Skin epidermis (tissue), 12 donors: ENCODE measurements around the gene PPP1R3C.
A peak's percentile ranks its signal among the peaks of the same experiment; 100 is the strongest.

Experiments
- H3K27ac ChIP-seq, 21 experiments: fragments of 200-600 bp; sonication (generic) in 11 of 21; one replicate each; pipeline ENCODE4 v1.5.0; 2020; ENCODE audit warnings: mild to moderate bottlenecking in 3 of 21, inconsistent platforms in 2 of 21, moderate library complexity in 2 of 21
- H3K4me3 ChIP-seq, 7 experiments: fragments of 200-600 bp; sonication (generic) in 2 of 7; one replicate each; pipeline ENCODE4 v1.5.0; 2020; ENCODE audit warnings: inconsistent platforms in 2 of 7, mild to moderate bottlenecking in 2 of 7, moderate library complexity in 1 of 7

The PPP1R3C gene

DNA sequence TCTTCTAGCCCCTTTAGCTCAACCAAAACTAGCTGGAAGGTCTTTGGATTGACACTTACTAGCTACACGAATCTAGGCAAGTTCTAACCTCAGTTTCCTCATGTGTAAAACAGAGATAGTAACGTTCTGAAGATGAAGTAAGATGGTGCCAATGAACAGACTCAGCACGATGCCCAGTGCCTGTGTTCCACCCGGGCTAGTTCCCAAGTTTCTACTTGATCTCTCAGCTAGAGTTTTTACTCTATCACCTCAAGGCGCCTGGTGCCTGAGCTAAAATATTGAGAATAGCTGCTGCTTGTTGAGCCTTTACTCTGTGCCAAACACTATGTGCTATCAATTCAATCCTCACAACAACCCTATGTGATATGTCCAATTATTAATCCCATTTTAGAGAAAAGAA, 1.4 kb upstream of the PPP1R3C start:
- no peak overlapping the region for H3K4me3 ChIP-seq
- H3K27ac ChIP-seq: no peak overlapping the region

DNA sequence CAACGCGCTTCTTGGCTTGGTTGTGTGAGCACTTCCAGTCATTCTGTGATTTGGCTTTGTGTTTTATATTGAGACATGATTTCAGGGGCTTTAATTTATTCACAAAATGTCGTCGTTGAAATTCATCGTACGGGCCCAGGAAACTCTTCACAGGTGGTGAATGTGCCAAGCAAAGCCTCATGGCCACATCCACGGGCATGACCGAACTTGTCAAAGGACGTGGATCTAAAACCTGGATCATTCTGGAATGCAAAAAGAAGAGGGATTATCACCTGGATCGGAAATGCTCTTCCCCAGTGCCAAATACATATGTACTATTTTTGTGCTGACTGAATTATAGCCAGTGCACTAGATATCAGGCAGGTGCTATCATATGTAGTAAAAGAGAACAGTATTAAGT, 2.2 kb downstream of the PPP1R3C start:
- Histone ChIP-seq H3K4me3 (no peak overlapping the region), H3K27ac (no peak overlapping the region)

DNA sequence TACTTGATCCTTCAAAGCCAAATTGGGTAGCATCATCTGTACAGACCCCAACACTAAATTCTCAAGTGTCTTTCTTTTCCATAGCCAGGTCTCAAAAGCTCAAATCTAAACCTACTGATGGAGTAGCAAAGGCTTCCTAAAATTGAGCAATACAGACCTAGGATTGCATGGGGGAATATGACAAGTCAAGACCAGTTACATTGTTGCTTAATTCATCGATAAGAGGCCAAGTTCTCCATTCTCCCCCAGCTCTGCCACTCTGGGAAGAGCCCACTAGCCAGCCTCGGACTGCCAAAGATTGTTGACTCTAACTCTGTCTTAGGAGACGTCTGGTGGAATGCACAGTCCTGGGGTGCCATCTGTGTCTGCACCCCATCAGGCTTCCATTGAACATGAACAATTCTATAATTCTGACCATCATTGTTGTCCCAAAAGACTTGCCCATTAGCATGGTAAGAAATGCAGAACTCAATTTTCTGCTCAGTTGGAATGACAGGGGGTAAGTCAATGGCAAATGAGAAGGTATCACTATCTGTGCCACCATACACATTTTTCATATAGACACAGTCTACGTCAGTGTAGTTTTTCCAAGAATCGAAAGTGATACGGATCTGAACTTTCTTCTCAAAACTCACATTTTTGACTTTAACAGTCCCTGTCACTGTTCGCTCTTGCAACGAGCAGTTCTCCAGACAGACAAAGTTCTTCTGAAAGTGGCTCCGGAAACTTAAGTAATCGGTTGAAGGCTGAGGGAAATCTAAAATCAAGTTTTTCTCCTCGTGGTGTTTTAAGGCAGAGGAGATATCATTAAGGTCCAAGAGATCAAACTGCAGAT, 2.9 kb downstream of the PPP1R3C start:
- Histone ChIP-seq H3K27ac (no peak overlapping the region), H3K4me3 (no peak overlapping the region)

- no peak overlapping the region for H3K27ac ChIP-seq
- no peak overlapping the region for H3K4me3 ChIP-seq
Measured at GRCh38 chr10:91628383-91628782, 4.5 kb downstream of the PPP1R3C start.

DNA sequence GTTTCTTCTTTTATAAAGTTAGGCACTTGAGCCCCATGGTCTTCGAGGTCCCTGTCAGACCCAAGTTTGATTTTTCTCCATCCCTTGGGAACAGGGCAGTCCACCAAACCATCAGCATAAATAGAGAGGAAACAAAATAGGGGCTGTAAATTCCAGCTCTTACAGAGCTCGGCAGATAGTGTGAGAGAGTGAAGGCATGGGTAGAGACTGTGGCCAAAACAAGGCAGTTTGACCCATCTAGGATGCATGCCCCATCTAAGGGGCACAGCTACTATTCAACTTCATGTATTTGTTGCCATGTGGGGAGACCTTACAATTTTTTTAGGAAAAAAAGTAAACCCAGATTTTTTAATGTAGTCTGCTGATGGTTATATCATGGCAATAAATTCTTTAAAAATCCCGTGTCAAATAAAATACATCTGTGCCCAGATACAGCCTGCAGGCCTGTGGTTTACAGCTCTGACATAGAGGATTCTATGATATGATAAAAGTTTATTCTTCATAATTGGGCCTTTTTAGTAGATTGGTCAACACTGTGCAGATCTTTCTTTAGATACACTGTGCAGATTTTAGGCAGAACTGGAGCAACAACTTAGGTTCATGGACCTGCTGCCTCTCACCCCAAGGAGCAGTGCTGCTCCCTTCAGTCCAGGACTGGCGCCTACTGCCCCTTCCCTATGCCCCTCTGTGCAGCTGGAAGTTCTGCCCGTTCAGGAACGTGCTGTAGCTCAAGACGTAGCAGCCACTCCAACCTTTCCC, 5.3 kb downstream of the PPP1R3C start:
- H3K27ac ChIP-seq: peak overlapping the region in 1 of 21 experiments; percentile 15
- H3K4me3 ChIP-seq: no peak overlapping the region

GRCh38 chr10:91626936-91627335, 5.9 kb downstream of the PPP1R3C start:
- no peak overlapping the region for H3K27ac ChIP-seq
- no peak overlapping the region for H3K4me3 ChIP-seq

- no peak overlapping the region for H3K4me3 ChIP-seq
- no peak overlapping the region for H3K27ac ChIP-seq
Measured at GRCh38 chr10:91624633-91625032, 8.2 kb downstream of the PPP1R3C start.

- H3K27ac ChIP-seq: no peak overlapping the region
- no peak overlapping the region for H3K4me3 ChIP-seq
Measured at GRCh38 chr10:91622601-91623000, 10.3 kb downstream of the PPP1R3C start.

- H3K27ac ChIP-seq: no peak overlapping the region
- no peak overlapping the region for H3K4me3 ChIP-seq
Measured at GRCh38 chr10:91621483-91622113, 11.3 kb downstream of the PPP1R3C start.

GRCh38 chr10:91617072-91617609, 15.7 kb downstream of the PPP1R3C start:
- Histone ChIP-seq H3K27ac (no peak overlapping the region), H3K4me3 (no peak overlapping the region)

- Histone ChIP-seq H3K4me3 (no peak overlapping the region), H3K27ac (no peak overlapping the region)
Measured at GRCh38 chr10:91616137-91616536, 16.7 kb downstream of the PPP1R3C start.

- Histone ChIP-seq H3K4me3 (no peak overlapping the region), H3K27ac (peak overlapping the region in 10 of 21 experiments; percentile 12 to 87 (median 60))
Measured at GRCh38 chr10:91614225-91614624, 18.6 kb downstream of the PPP1R3C start.

GRCh38 chr10:91613411-91614187, 19.3 kb downstream of the PPP1R3C start:
- H3K4me3 ChIP-seq: no peak overlapping the region
- H3K27ac ChIP-seq: peak overlapping the region in 11 of 21 experiments; percentile 17 to 87 (median 58)

DNA sequence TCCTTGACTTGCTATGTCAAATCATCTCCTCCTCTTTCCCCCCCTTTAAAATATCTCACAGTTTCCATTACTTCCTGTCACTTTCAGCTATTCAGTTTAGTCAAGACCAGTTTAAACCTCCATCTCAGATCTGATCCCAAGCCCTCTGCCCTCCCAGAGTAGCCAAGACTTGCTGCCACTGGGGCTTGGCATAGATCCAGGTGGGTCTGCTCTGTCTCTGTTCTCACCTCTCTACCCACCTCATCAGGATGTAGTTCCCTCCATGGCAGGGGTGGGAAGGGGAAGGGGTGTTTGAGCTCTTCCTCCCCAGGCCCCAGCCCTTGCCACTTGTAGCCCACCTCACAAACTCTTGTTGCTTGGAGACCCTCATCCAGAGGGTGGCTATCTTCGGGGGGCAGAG, 22.0 kb downstream of the PPP1R3C start:
- Histone ChIP-seq H3K4me3 (no peak overlapping the region), H3K27ac (peak overlapping the region in 2 of 21 experiments; percentile 28 to 42)

DNA sequence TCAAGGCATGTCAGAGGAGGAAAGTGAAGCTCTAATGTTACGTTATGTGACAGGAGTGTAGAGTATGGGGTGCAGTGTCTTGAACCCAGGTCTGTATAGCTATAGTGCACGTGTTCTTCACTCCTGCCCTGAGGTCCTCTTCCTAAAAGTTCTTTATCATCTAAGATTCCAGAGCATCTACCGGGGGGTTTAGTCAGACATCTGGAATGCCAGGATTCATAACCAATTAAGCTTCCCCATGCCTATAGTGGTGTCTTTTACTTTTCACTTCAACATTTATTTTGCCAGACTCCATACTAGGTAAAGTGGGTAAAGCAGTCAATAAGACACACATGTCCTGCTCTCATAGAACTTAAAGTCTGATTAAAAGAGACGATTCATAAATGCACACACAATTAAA, 22.4 kb downstream of the PPP1R3C start:
- Histone ChIP-seq H3K27ac (peak overlapping the region in 1 of 21 experiments; percentile 8), H3K4me3 (no peak overlapping the region)

DNA sequence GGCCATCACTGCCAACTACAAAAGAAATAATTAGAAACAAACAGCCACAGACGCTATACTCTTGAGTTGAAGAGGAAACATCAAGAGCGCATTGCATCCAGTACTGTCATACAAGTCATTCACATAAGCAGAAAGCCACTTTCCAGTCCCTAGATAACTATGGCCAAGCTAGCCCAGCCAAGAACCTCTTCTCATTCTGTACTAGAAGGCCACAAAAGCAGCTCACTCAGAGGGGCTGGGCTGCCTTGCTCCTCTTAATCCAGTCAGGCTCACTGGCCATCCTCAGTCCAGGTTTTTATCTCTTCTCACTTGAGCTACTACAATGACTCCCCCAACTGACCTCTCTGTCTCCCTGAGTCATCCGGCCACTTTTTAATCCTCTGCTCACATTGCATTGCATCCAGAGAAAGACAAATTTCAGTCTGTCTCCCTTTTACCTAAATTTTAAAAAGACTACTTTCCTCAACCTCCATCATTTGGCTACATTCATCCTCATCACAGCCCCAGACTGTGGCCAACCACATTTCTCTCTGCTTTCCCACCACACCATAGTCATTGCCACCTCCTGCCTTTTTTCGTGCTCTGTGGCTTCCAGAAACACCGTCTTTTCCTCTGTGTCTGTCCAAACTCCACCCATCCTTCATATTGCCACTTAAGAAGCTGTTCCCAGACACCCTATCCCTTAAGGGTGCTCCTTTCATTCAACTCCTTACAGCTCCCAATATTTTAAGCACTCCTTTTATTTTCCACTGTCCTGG, 25.0 kb downstream of the PPP1R3C start:
- H3K27ac ChIP-seq: peak overlapping the region in 17 of 21 experiments; percentile 10 to 81 (median 58)
- no peak overlapping the region for H3K4me3 ChIP-seq

GRCh38 chr10:91605968-91606367, 26.9 kb downstream of the PPP1R3C start:
- Histone ChIP-seq H3K4me3 (no peak overlapping the region), H3K27ac (no peak overlapping the region)
